ENCODE measurements around the gene SQOR. TPM values are rescaled to one million over a fixed set of nuclear protein-coding genes. Genes with fewer than 3 reads are reported as not detected.

SQOR gene
- polyA plus RNA-seq, 1 donor: 51.2 TPM

DNA sequence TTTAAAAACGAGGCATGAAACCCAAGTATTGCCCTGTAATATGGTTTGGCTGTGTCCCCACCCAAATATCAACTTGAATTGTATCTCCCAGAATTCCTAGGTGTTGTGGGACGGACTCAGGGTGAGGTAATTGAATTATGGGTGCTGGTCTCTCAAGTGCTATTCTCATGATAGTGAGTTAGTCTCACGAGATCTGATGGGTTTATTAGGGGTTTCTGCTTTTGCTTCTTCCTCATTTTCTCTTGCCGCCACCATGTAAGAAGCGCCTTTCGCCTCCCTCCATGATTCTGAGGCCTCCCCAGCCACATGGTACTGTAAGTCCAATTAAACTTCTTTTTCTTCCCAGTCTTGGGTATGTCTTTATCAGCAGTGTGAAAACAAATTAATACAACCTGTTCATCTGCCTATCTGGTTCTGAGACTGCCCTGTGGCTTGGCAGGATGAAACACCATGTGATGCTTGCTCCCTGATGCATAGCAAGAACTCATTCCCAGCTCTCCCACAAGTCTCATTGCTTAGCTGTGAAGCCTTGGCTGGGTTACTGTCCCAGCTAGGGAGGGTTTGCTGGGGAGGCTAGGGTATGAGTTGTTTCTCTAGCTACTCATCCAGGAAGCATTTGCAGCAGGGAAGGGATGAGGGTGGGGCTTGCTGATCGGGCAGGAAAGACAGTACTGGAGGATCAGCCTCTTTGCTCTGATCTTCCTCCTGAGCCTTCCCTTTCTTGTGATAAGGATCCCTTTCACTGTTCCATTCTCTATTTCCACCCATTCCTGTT is 3.7 kb upstream of the SQOR start:
- H3K4me3 ChIP-seq (ENCODE audit: low read length): no peak overlapping the region
- DNase-seq: peak in 1 of 2 donors; percentile 29
- 92% methylated on average over 4 of the region's 7 CpGs for WGBS (ENCODE audit: insufficient coverage, low lambda C conversion rate)
- H3K27me3 ChIP-seq (ENCODE audit: control insufficient read depth, insufficient read depth, low read length): no peaks in the 10 kb centered on the region
- H3K27ac ChIP-seq (ENCODE audit: low read length): no peak overlapping the region
- H3K4me1 ChIP-seq (ENCODE audit: control insufficient read depth, insufficient read depth, low read length): no peaks in the 10 kb centered on the region
- H3K9me3 ChIP-seq (ENCODE audit: control insufficient read depth, low read depth, low read length): peaks cover 10% of the 10 kb centered on the region
- H3K36me3 ChIP-seq (ENCODE audit: control insufficient read depth, insufficient read depth, low read length): no peaks in the 10 kb centered on the region

DNA sequence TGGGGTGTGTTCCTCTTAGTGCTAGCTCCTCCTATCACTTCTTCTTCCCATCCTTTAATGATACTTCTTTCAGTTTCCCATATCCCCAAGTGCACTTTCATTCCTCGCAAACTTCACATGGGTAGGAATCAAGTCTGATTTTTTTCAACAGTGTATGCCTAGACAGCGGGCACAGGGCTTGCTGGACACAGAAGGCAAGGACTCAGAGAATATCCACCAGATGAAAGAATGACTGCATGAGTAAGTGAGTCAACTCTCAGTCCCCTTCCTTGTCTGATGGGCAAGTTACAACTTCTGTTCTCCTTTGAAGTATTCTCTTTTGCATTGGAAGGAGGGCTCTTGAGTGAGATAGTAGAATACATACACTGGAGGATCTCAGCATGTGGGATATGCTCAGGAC is 3.1 kb upstream of the SQOR start:
- H3K36me3 ChIP-seq (ENCODE audit: control insufficient read depth, insufficient read depth, low read length): no peaks in the 10 kb centered on the region
- H3K9me3 ChIP-seq (ENCODE audit: control insufficient read depth, low read depth, low read length): peaks cover 6% of the 10 kb centered on the region
- no peak for DNase-seq
- no peaks in the 10 kb centered on the region for H3K27me3 ChIP-seq (ENCODE audit: control insufficient read depth, insufficient read depth, low read length)
- WGBS (ENCODE audit: insufficient coverage, low lambda C conversion rate): 67% methylated on average over 1 of the region's 2 CpGs
- H3K4me3 ChIP-seq (ENCODE audit: low read length): no peak overlapping the region
- H3K27ac ChIP-seq (ENCODE audit: low read length): no peak overlapping the region
- no peaks in the 10 kb centered on the region for H3K4me1 ChIP-seq (ENCODE audit: control insufficient read depth, insufficient read depth, low read length)

DNA sequence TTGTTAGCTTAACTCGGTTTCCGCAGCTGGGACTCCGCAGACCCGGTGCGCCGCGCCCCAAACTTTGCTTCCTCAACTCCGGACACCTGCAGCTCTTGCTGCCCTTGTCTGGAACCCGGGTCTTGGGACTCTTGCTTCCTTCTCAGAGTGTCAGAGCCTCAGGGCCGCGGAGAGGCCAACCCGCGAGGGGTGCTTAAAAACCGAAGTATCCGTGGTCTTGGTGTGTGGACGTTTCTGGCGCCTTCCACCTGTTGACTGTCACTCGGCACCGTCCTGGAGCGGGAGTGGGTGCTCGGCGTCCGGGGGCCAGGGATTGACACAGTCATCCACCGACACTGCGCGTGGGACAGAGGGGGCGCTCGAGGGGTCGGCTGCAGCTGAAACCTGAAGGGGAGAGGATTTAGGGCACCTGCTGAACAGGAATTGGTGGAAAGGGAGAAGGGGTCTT is 386 bp downstream of the SQOR start:
- H3K4me3 ChIP-seq (ENCODE audit: low read length): peak overlapping the region; percentile 55
- DNase-seq: peak in 1 of 2 donors; percentile 53
- peaks cover 16% of the 10 kb centered on the region for H3K4me1 ChIP-seq (ENCODE audit: control insufficient read depth, insufficient read depth, low read length)
- WGBS (ENCODE audit: insufficient coverage, low lambda C conversion rate): no CpG with 5 or more reads among the region's 29 CpGs
- no peaks in the 10 kb centered on the region for H3K36me3 ChIP-seq (ENCODE audit: control insufficient read depth, insufficient read depth, low read length)
- peak overlapping the region; percentile 68 for H3K27ac ChIP-seq (ENCODE audit: low read length)
- no peaks in the 10 kb centered on the region for H3K9me3 ChIP-seq (ENCODE audit: control insufficient read depth, low read depth, low read length)
- H3K27me3 ChIP-seq (ENCODE audit: control insufficient read depth, insufficient read depth, low read length): no peaks in the 10 kb centered on the region

DNA sequence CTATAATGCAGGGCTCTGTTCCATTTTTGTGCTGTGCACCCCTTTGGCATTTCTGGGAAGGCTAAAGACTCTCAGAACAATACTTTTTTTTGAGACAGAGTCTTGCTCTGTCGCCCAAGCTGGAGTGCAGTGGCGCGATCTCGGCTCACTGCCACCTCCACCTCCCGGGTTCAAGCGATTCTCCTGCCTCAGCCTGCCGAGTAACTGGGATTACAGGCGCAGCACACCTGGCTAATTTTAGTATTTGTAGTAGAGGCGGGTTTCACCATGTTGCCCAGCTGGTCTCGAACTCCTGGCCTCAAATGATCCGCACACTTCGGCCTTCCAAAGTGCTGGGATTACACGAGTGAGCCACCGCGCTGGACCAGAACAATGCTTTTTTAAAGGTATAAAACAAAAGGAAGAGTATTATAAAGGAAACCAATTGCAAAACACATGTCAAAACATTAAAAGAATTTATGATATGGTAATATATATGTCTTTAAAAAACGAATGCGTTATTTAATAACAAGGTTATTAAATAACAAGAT is 999 bp downstream of the SQOR start:
- peaks cover 22% of the 10 kb centered on the region for H3K4me1 ChIP-seq (ENCODE audit: control insufficient read depth, insufficient read depth, low read length)
- WGBS (ENCODE audit: insufficient coverage, low lambda C conversion rate): 65% methylated on average over 7 of the region's 17 CpGs

DNA sequence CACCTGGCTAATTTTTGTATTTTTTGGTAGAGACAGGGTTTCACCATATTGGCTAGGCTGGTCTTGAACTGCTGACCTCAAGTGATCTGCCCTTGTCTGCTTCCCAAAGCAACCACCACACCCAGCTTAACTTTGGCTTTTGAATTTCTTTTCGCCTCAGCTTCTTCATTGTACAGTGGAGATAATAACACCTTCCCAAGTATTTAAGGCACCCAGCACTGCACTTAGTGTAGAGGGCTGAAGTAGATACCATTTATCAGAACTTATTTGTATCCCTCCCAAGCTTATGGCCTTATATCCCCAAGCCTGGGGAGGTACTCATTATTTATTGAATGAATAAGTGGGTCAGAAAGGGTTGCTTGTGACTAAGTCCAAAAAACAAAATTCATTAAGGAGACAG is 2.3 kb downstream of the SQOR start:
- peaks cover 32% of the 10 kb centered on the region for H3K4me1 ChIP-seq (ENCODE audit: control insufficient read depth, insufficient read depth, low read length)
- H3K27ac ChIP-seq (ENCODE audit: low read length): peak overlapping the region; percentile 75
- H3K27me3 ChIP-seq (ENCODE audit: control insufficient read depth, insufficient read depth, low read length): no peaks in the 10 kb centered on the region
- H3K36me3 ChIP-seq (ENCODE audit: control insufficient read depth, insufficient read depth, low read length): no peaks in the 10 kb centered on the region
- no peak for DNase-seq
- H3K4me3 ChIP-seq (ENCODE audit: low read length): no peak overlapping the region
- WGBS (ENCODE audit: insufficient coverage, low lambda C conversion rate): no CpG with 5 or more reads among the region's 1 CpG
- no peaks in the 10 kb centered on the region for H3K9me3 ChIP-seq (ENCODE audit: control insufficient read depth, low read depth, low read length)

More for the DNA sequence above, 999 bp downstream of the SQOR start:
- Histone ChIP-seq H3K27me3 (ENCODE audit: control insufficient read depth, insufficient read depth, low read length) (no peaks in the 10 kb centered on the region), H3K4me3 (ENCODE audit: low read length) (peak overlapping the region; percentile 55), H3K27ac (ENCODE audit: low read length) (peak overlapping the region; percentile 68), H3K36me3 (ENCODE audit: control insufficient read depth, insufficient read depth, low read length) (no peaks in the 10 kb centered on the region), H3K9me3 (ENCODE audit: control insufficient read depth, low read depth, low read length) (no peaks in the 10 kb centered on the region)
- peak in 1 of 2 donors; percentile 28 for DNase-seq

DNA sequence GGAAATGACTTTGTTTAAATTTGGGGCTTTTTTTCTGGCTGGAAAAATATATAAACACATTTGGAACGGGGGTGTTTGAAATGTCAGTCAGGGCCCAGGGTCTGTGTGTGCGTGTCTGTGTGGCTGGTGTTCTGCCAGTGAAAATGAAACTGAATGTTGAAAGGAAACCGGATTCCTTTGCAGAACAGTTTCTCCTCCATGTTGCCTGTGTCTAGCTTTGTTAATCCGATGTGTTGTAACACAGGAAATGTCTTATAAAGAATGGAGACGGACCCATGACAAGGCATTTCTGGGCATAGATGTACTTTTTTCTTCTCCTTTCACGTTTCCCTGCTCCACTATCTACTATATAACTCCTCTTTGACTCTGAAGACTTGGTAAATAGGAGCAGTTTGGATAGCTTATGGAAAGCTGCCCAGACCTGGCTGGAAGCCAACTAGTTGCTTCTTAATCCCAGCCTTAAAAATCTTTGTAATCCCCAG is 2.8 kb downstream of the SQOR start:
- no peaks in the 10 kb centered on the region for H3K9me3 ChIP-seq (ENCODE audit: control insufficient read depth, low read depth, low read length)
- H3K27ac ChIP-seq (ENCODE audit: low read length): peak overlapping the region; percentile 75
- no peaks in the 10 kb centered on the region for H3K36me3 ChIP-seq (ENCODE audit: control insufficient read depth, insufficient read depth, low read length)
- DNase-seq: peak; percentile 77 to 91
- WGBS (ENCODE audit: insufficient coverage, low lambda C conversion rate): no CpG with 5 or more reads among the region's 6 CpGs
- H3K4me1 ChIP-seq (ENCODE audit: control insufficient read depth, insufficient read depth, low read length): peaks cover 36% of the 10 kb centered on the region
- no peak overlapping the region for H3K4me3 ChIP-seq (ENCODE audit: low read length)
- H3K27me3 ChIP-seq (ENCODE audit: control insufficient read depth, insufficient read depth, low read length): no peaks in the 10 kb centered on the region

DNA sequence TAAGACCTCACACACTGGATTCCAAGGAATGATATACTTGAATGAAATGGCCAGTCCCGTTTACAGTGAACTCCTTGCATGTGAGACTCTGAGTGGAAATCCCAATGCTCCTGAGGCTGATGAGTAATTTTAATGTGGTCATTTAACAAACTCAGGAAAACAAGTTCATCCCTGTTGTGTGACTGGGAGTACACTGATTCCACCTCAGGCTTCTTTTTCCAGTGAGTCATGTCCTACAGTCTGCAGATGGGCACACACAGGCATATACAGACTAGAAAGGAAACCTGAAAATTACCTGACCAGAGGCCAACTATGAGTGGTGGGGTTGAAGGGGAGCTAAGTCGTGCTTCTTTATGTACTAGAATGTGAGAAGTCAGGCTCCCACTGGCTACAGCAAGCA is 5.8 kb downstream of the SQOR start:
- peak in 1 of 2 donors; percentile 56 for DNase-seq
- no peaks in the 10 kb centered on the region for H3K9me3 ChIP-seq (ENCODE audit: control insufficient read depth, low read depth, low read length)
- H3K27ac ChIP-seq (ENCODE audit: low read length): peak overlapping the region; percentile 75
- no peak overlapping the region for H3K4me3 ChIP-seq (ENCODE audit: low read length)
- 17% methylated on average over 1 of the region's 2 CpGs for WGBS (ENCODE audit: insufficient coverage, low lambda C conversion rate)
- H3K27me3 ChIP-seq (ENCODE audit: control insufficient read depth, insufficient read depth, low read length): no peaks in the 10 kb centered on the region
- no peaks in the 10 kb centered on the region for H3K36me3 ChIP-seq (ENCODE audit: control insufficient read depth, insufficient read depth, low read length)
- peaks cover 52% of the 10 kb centered on the region for H3K4me1 ChIP-seq (ENCODE audit: control insufficient read depth, insufficient read depth, low read length)

DNA sequence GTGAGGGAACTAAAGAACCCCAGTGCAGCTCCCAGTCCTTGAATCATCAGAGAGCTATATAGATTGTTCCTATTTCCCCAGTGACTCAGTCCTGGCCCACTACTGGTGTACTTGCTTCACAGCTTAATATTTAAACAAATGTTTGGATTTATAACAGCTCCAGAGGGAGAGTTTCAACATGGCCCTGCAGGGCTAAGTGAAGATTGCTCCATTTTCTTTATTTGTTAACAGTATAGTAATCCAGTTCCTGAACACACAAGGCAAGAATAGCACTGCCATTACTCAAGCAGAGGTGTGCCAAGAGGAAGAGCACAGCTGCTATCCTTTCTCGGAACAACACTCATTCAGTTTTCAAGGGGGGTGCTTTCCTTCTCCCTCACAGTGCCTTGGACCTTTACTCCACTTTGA is 6.5 kb downstream of the SQOR start:
- peak; percentile 71 to 91 for DNase-seq
- Histone ChIP-seq H3K4me1 (ENCODE audit: control insufficient read depth, insufficient read depth, low read length) (peaks cover 60% of the 10 kb centered on the region), H3K9me3 (ENCODE audit: control insufficient read depth, low read depth, low read length) (no peaks in the 10 kb centered on the region), H3K27ac (ENCODE audit: low read length) (peak overlapping the region; percentile 75), H3K4me3 (ENCODE audit: low read length) (no peak overlapping the region), H3K36me3 (ENCODE audit: control insufficient read depth, insufficient read depth, low read length) (no peaks in the 10 kb centered on the region), H3K27me3 (ENCODE audit: control insufficient read depth, insufficient read depth, low read length) (no peaks in the 10 kb centered on the region)
- no CpG with 5 or more reads among the region's 1 CpG for WGBS (ENCODE audit: insufficient coverage, low lambda C conversion rate)

DNA sequence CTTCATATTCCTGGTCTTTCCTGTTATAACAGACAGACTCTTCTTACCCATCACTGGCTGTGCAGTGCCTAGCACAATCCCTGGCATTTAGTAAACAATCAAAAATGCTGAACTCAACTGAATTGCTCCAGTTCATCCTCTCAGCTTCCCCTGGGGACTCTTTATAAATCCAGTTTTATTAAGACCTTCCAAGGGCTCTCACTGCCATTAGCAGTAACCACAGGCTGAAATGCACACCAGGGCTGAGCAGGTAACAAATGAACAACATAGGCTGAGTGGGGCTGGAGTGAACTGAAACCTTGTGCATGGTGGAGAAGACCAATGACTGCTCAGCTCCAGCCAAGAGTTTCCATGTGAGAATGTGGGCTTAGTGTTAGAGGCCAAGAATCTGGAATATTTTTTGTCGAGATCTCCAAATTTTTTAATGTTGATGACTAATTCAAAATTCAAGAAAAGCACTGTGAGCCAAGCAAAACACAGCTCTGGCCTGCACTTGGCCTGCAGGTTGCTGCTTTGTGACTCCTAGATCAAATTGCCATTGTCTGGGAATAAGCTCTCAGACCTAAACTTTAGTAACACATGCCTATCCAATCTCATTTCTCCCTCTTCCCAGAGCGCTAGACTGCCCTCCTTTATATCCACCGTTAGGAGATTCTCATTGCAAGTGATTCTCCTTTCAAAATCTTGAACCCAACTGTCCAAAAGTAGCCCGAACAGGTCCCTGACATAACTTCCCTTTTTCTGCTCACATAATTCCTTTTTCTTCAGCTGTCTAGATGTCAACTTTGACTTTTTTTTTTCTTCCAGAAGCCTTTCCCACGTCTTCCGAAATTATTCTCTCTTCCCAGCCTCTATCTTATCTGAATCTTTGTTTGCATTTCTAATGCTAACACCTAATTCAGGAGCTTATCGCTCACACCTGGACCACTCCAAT is 7.4 kb downstream of the SQOR start:
- no peaks in the 10 kb centered on the region for H3K27me3 ChIP-seq (ENCODE audit: control insufficient read depth, insufficient read depth, low read length)
- WGBS (ENCODE audit: insufficient coverage, low lambda C conversion rate): 15% methylated on average over 4 of the region's 7 CpGs
- no peaks in the 10 kb centered on the region for H3K9me3 ChIP-seq (ENCODE audit: control insufficient read depth, low read depth, low read length)
- H3K27ac ChIP-seq (ENCODE audit: low read length): peak overlapping the region; percentile 75
- H3K4me3 ChIP-seq (ENCODE audit: low read length): no peak overlapping the region
- peaks cover 60% of the 10 kb centered on the region for H3K4me1 ChIP-seq (ENCODE audit: control insufficient read depth, insufficient read depth, low read length)
- DNase-seq: no peak
- no peaks in the 10 kb centered on the region for H3K36me3 ChIP-seq (ENCODE audit: control insufficient read depth, insufficient read depth, low read length)

DNA sequence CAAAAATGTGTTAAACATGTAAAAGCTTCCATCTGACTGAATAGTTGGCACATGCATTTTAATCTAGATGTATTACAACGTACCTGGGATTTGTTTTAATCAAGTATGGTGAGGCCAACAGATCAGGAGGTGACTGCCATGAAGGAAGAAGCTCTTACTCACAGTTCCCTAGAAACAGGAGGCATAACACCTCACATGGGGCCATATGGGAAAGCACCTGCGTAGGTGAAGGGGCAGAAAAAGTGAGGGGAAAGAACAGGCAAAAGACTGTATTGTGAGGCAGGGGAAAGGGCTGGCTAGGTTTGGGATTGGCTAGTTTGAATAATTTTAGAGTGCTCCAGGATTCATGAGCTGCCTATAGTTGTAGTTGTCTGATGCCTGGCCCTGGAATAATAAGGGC is 9.6 kb downstream of the SQOR start:
- no peak overlapping the region for H3K4me3 ChIP-seq (ENCODE audit: low read length)
- peaks cover 59% of the 10 kb centered on the region for H3K4me1 ChIP-seq (ENCODE audit: control insufficient read depth, insufficient read depth, low read length)
- H3K9me3 ChIP-seq (ENCODE audit: control insufficient read depth, low read depth, low read length): no peaks in the 10 kb centered on the region
- H3K27me3 ChIP-seq (ENCODE audit: control insufficient read depth, insufficient read depth, low read length): no peaks in the 10 kb centered on the region
- no peak overlapping the region for H3K27ac ChIP-seq (ENCODE audit: low read length)
- 0% methylated on average over 1 of the region's 2 CpGs for WGBS (ENCODE audit: insufficient coverage, low lambda C conversion rate)
- H3K36me3 ChIP-seq (ENCODE audit: control insufficient read depth, insufficient read depth, low read length): no peaks in the 10 kb centered on the region
- DNase-seq: no peak

Measured in large intestine (tissue), 3 donors.